Hepatocyte (in vitro differentiated cells): ENCODE results near the gene NMNAT2. TPM values are rescaled to one million over a fixed set of nuclear protein-coding genes. Genes with fewer than 3 reads are reported as not detected.

Source experiments
- DNase-seq: peaks from one replicate; pipeline ENCODE4 v3.0.0-alpha.2; 2016; ENCODE audit warnings: low spot score
- H2AFZ ChIP-seq: fragments of 200-600 bp; sonication (generic); 2 replicates; pipeline ENCODE4 v1.6.0; 2016; ENCODE audit warnings: antibody characterized with exemption, mild to moderate bottlenecking
- H3K27ac ChIP-seq: fragments of 200-600 bp; sonication (generic); 2 replicates; pipeline ENCODE4 v1.5.1; 2016; ENCODE audit warnings: mild to moderate bottlenecking
- H3K27me3 ChIP-seq: fragments of 200-600 bp; sonication (generic); 2 replicates; pipeline ENCODE4 v1.6.1; 2016
- H3K36me3 ChIP-seq: fragments of 200-600 bp; sonication (generic); replicated peaks from 2 replicates; pipeline ENCODE4 v1.5.1; 2016; ENCODE audit warnings: low read depth; ENCODE audit not compliant: insufficient read depth
- H3K4me1 ChIP-seq: fragments of 200-600 bp; sonication (generic); 2 replicates; pipeline ENCODE4 v1.5.1; 2016; ENCODE audit warnings: mild to moderate bottlenecking, moderate library complexity; ENCODE audit not compliant: insufficient read depth
- H3K4me2 ChIP-seq: fragments of 200-600 bp; sonication (generic); 2 replicates; pipeline ENCODE4 v1.6.0; 2016
- H3K4me3 ChIP-seq: fragments of 200-600 bp; sonication (generic); 2 replicates; pipeline ENCODE4 v1.5.1; 2016; ENCODE audit warnings: mild to moderate bottlenecking
- H3K79me2 ChIP-seq: fragments of 200-600 bp; sonication (generic); 2 replicates; pipeline ENCODE4 v1.6.0; 2017; ENCODE audit warnings: mild to moderate bottlenecking
- H3K9me2 ChIP-seq: fragments of 200-600 bp; sonication (generic); replicated peaks from 2 replicates; pipeline ENCODE4 v1.6.0; 2017; ENCODE audit warnings: mild to moderate bottlenecking; ENCODE audit not compliant: insufficient read depth
- H3K9me3 ChIP-seq: fragments of 200-600 bp; sonication (generic); 2 replicates; pipeline ENCODE4 v1.5.1; 2016; ENCODE audit warnings: low read depth, mild to moderate bottlenecking
- H4K20me1 ChIP-seq: fragments of 200-600 bp; sonication (generic); 2 replicates; pipeline ENCODE4 v1.6.0; 2016; ENCODE audit warnings: mild to moderate bottlenecking; ENCODE audit not compliant: insufficient read depth, poor library complexity, severe bottlenecking
- CTCF ChIP-seq: fragments of 200-600 bp; sonication (generic); IDR thresholded peaks from 2 replicates; pipeline ENCODE4 v1.5.1; 2016; ENCODE audit warnings: antibody characterized with exemption, mild to moderate bottlenecking; ENCODE audit not compliant: poor library complexity
- EZH2 ChIP-seq: fragments of 200-600 bp; sonication (generic); IDR thresholded peaks from 2 replicates; pipeline ENCODE4 v1.6.1; 2016; ENCODE audit warnings: antibody characterized with exemption, mild to moderate bottlenecking, borderline replicate concordance
- EZH2phosphoT487 ChIP-seq: fragments of 200-600 bp; sonication (generic); IDR thresholded peaks from one replicate; pipeline ENCODE4 v1.6.1; 2018; ENCODE audit warnings: antibody characterized with exemption, mild to moderate bottlenecking, low read depth, moderate library complexity; ENCODE audit not compliant: unreplicated experiment, severe bottlenecking
- WGBS: methylation state at CpG from one replicate; pipeline ENCODE4 v1.1.6; 2016; ENCODE audit warnings: low lambda C conversion rate; ENCODE audit errors: missing lambda C conversion rate; 5-methylcytosine and 5-hydroxymethylcytosine counted together
- polyA plus RNA-seq: library from polyadenylated mRNA; unstranded; fragments of >200 nt; fragmentation: Nextera tagmentation; extraction: Ambion mirVana; gene quantifications from 2 replicates; pipeline ENCODE4 v1.2.1, GENCODE V29; 2016
- total RNA-seq: library from RNA; depleted of rRNA; stranded (reverse); fragments of >200 nt; gene quantifications from 2 replicates; pipeline ENCODE4 v1.2.3, GENCODE V29; 2014

NMNAT2 gene
- total and polyA plus RNA-seq, 2 experiments from 2014 or later, result 0.66 to 1.00 TPM

DNA sequence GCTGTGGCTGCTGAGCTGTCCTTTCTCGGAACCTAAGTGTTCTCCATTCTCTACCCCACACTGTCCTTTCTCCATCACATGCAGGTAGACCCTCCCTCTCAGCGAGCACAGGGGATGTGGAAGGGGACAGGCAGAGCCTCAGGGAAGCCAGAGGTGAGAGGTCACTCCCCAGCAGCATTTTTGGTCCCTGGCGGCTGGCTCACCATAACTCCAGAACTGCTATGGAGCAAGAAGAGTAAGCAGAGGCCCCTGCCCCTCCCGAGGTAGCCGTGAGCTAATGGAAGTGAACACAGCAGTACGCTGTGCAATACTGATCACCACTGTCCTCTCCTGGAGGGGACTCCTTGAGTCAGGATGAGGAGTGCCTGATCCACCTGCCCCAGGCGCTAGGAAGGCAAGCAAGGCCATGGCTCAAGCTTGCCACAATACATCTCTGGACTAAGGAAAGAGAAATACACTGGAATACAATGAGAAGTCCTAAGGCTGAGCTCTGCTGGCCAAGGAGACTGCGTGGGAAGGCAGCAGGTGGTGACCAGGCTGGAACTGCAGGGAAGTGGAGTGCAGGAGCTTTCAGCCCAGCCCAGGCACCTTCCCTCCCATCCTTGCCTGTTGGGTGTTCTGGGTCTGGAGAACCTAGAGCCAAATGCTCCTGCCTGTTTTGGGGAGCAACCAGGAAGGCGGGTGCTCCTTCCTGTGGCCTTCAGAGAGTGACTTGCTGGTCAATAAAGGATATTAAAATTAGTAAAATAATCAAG is 135.9 kb downstream of the NMNAT2 start:
- H3K4me3 ChIP-seq, result no peak overlapping the region
- DNase-seq, result no peak
- no peaks in the 10 kb centered on the region for H3K36me3 ChIP-seq
- WGBS, result 82% methylated on average over 9 of the region's 9 CpGs
- H3K4me2 ChIP-seq, result no peak overlapping the region
- H3K79me2 ChIP-seq, result no peaks in the 10 kb centered on the region
- H2AFZ ChIP-seq, result no peak overlapping the region
- H3K27ac ChIP-seq, result no peak overlapping the region
- no peaks in the 10 kb centered on the region for H4K20me1 ChIP-seq
- H3K9me3 ChIP-seq, result no peaks in the 10 kb centered on the region
- peaks cover 16% of the 10 kb centered on the region for H3K4me1 ChIP-seq
- no peaks in the 10 kb centered on the region for H3K27me3 ChIP-seq
- TF ChIP-seq EZH2phosphoT487 (no peak), CTCF (no peak), EZH2 (no peak)
- no peaks in the 10 kb centered on the region for H3K9me2 ChIP-seq

- peak; percentile 93 for DNase-seq
- Histone ChIP-seq H3K36me3 (no peaks in the 10 kb centered on the region), H3K27ac (no peak overlapping the region), H3K27me3 (no peaks in the 10 kb centered on the region), H3K79me2 (no peaks in the 10 kb centered on the region), H3K9me3 (no peaks in the 10 kb centered on the region), H3K4me2 (no peak overlapping the region), H4K20me1 (no peaks in the 10 kb centered on the region), H3K4me3 (no peak overlapping the region), H3K9me2 (no peaks in the 10 kb centered on the region), H3K4me1 (peaks cover 16% of the 10 kb centered on the region), H2AFZ (no peak overlapping the region)
- TF ChIP-seq EZH2phosphoT487 (no peak), CTCF (peak; percentile 93)
- 44% methylated on average over 12 of the region's 12 CpGs for WGBS
Observed at GRCh38 chr1:183281553-183282091, 136.6 kb downstream of the NMNAT2 start.

DNA sequence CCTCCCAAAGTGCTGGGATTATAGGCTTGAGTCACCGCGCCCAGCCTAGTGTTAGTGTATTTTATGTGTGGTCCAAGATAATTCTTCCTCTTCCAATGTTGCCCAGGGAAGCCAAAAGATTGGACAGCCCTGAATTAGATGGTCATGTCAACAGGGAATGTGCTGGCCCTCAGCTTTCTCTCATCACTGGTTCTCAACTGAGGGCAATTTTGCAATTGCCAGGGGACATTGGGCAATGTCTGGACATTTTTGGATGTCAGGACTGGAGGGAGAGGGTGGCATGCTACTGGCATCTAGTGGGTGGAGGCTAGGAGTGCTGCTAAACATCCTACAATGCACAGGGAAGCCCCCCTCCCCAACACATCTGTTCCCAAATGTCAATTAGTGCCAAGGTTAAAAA is 137.1 kb downstream of the NMNAT2 start:
- WGBS, result 100% methylated on average over 2 of the region's 2 CpGs
- Histone ChIP-seq H3K4me3 (no peak overlapping the region), H3K27me3 (no peaks in the 10 kb centered on the region), H3K4me1 (peaks cover 16% of the 10 kb centered on the region), H3K4me2 (no peak overlapping the region), H4K20me1 (no peaks in the 10 kb centered on the region), H3K79me2 (no peaks in the 10 kb centered on the region), H3K9me2 (no peaks in the 10 kb centered on the region), H2AFZ (no peak overlapping the region), H3K9me3 (no peaks in the 10 kb centered on the region), H3K27ac (no peak overlapping the region), H3K36me3 (no peaks in the 10 kb centered on the region)
- TF ChIP-seq EZH2phosphoT487 (no peak), CTCF (no peak), EZH2 (no peak)
- no peak for DNase-seq
